H4 (cell line): Measurements from ENCODE around the gene ARFGEF2. TPM values are rescaled to one million over a fixed set of nuclear protein-coding genes. Genes with fewer than 3 reads are reported as not detected.
"Not testable (repeated sequence)": the region's sequence is repeated elsewhere in the genome, so short reads cannot be mapped to it uniquely, and the experiment has no call there.

Source experiments
- DNase-seq: peaks from one replicate; pipeline ENCODE4 v3.0.0-alpha.2; 2015; ENCODE audit warnings: low spot score
- total RNA-seq: library from RNA; depleted of rRNA; stranded (reverse); fragments of >200 nt; shearing (Covaris generic); gene quantifications from 2 replicates; pipeline ENCODE4 v1.2.3, GENCODE V29; 2014; rRNA removed

The ARFGEF2 gene
- total RNA-seq, 1 experiment from 2014 or later, result 13.8 TPM

DNA sequence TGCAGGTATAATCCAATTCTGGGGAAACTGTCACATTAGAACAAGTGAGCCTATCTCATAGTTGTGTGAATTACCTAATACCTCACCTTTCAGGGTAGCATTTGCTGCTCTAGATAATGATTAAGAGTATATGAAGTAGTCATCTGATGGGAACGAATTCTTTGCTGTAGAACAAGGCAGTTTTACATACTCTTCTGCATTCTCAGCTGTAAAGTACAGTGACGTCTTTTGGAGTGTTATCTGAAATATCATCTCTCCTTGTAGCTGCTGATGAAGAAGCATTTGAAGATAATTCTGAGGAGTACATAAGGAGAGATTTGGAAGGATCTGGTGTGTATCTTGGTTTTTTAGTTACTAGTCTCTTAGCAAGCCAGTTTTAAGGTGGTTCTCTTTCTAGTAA is 153.0 kb downstream of the ARFGEF2 start:
- no peak for DNase-seq

- no peak for DNase-seq
These were observed 156.8 kb downstream of the ARFGEF2 start for GRCh38 chr20:49078310-49078709.

DNA sequence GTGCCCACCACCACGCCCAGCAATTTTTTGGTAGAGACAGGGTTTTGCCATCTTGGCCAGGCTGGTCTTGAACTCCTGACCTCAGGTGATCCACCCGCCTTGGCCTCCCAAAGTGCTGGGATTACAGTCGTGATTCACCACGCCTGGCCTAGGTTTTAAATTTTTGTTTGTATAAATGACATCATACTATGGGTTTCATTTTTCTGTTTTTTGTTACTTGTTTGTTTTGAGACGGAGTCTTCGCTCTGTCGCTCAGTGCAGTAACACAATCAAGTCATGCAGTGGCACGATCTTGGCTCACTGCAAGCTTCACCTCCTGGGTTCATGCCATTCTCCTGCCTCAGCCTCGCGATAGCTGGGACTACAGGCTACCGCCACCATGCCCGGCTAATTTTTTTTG is 160.8 kb downstream of the ARFGEF2 start:
- not testable (repeated sequence) for DNase-seq

Other genes with a start within 250 kb of the ARFGEF2 start
- gene PREX1, start 93.7 kb upstream of the ARFGEF2 start, total RNA-seq, result 2.8 and 3.1 TPM in 2 replicates
- 119 and 166 TPM in 2 replicates for gene CSE1L, start 124.6 kb downstream of the ARFGEF2 start, total RNA-seq